Activated CD4-positive, alpha-beta T cell treated with anti-CD3 and anti-CD28 coated beads for 36 hours (primary cell): ENCODE measurements around the gene MRPL53. TPM values are rescaled to one million over a fixed set of nuclear protein-coding genes. Genes with fewer than 3 reads are reported as not detected.
A peak's percentile ranks its signal among the peaks of the same experiment; 100 is the strongest.

Experiments used
- ATAC-seq: fragments of 200-7000 bp; cut with Tn5 transposase; one replicate; pipeline ENCODE4 v1.10.0; 2021; ENCODE audit warnings: mild to moderate bottlenecking, moderate library complexity
- CTCF ChIA-PET: fragments of 350-600 bp; sonication (Branson Sonifier 250); formaldehyde crosslinking; loops from one replicate; lab custom pipeline; 2021; ENCODE audit warnings: antibody characterized with exemption; lab: Charles Lee
- POLR2A ChIA-PET: fragments of 350-600 bp; sonication (Branson Sonifier 250); formaldehyde crosslinking; loops from one replicate; lab custom pipeline; 2021; ENCODE audit warnings: antibody characterized with exemption, inconsistent platforms; lab: Charles Lee
- DNase-seq: peaks from one replicate; pipeline ENCODE4 v3.0.0-alpha.2; 2020
- H3K27ac Mint-ChIP-seq: one replicate; pipeline ENCODE4 v1.8.0; 2021; ENCODE audit warnings: mixed read lengths
- H3K27me3 Mint-ChIP-seq: one replicate; pipeline ENCODE4 v1.8.0; 2021; ENCODE audit warnings: mixed read lengths
- H3K36me3 Mint-ChIP-seq: one replicate; pipeline ENCODE4 v1.8.0; 2021; ENCODE audit warnings: low read depth, mixed read lengths
- H3K4me1 Mint-ChIP-seq: one replicate; pipeline ENCODE4 v1.8.0; 2021; ENCODE audit warnings: mixed read lengths
- H3K4me3 Mint-ChIP-seq: one replicate; pipeline ENCODE4 v1.8.0; 2021; ENCODE audit warnings: mild to moderate bottlenecking, moderate library complexity, mixed read lengths
- H3K9me3 Mint-ChIP-seq: one replicate; pipeline ENCODE4 v1.8.0; 2021; ENCODE audit warnings: low read depth, mixed read lengths
- intact Hi-C, 2 experiments: fragments of 100-400 bp; cut with DNase I in 1 of 2; cut with micrococcal nuclease in 1 of 2; formaldehyde crosslinking; loops; one replicate each; pipeline versions ENCODE4 v1.14.2 to v1.15.1; 2022 to 2024; cut with DNase I, micrococcal nuclease
- total RNA-seq, 2 experiments: library from RNA; stranded (reverse); gene quantifications; one replicate each; pipeline ENCODE4 v1.2.3, GENCODE V29; 2021

The MRPL53 gene
- total RNA-seq, 2 experiments from 2014 or later, result 87.4 to 88.5 TPM

- no peak for DNase-seq
- Mint-ChIP-seq H3K36me3 (peaks cover 7% of the 10 kb centered on the region), H3K4me1 (peaks cover 26% of the 10 kb centered on the region), H3K27ac (no peak overlapping the region), H3K27me3 (peaks cover 41% of the 10 kb centered on the region), H3K4me3 (no peak overlapping the region), H3K9me3 (no peaks in the 10 kb centered on the region)
- ATAC-seq, result no peak
- intact Hi-C loops, result no loop called here
- CTCF ChIA-PET, result interaction anchor here (1.1 to 1.7 kb wide), 3 partner anchors 8 to 11 kb away, joined by 3 to 7 read pairs (median 6); no protein-coding TSS in a partner anchor
- POLR2A ChIA-PET, result no interaction called here
Observed at GRCh38 chr2:74511104-74511989, 38.9 kb upstream of the MRPL53 start.

- ATAC-seq (no peak), DNase-seq (no peak)
- ChIA-PET POLR2A (interaction anchor here (0.9 to 1.7 kb wide), 2 partner anchors 16 to 52 kb away, joined by 3 to 5 read pairs; partner anchors contain the start of genes DQX1 and WBP1), CTCF (interaction anchor here (1.1 to 1.7 kb wide), 4 partner anchors 9 to 27 kb away, joined by 3 to 7 read pairs (median 6); partner anchors contain the start of genes CCDC142 and TTC31)
- H3K4me1 Mint-ChIP-seq, result peaks cover 26% of the 10 kb centered on the region
- peaks cover 15% of the 10 kb centered on the region for H3K36me3 Mint-ChIP-seq
- no peak overlapping the region for H3K4me3 Mint-ChIP-seq
- no peak overlapping the region for H3K27ac Mint-ChIP-seq
- H3K9me3 Mint-ChIP-seq, result no peaks in the 10 kb centered on the region
- peaks cover 36% of the 10 kb centered on the region for H3K27me3 Mint-ChIP-seq
- intact Hi-C loops, result no loop called here
Observed at GRCh38 chr2:74510272-74510671, 37.8 kb upstream of the MRPL53 start.

- peak overlapping the region; percentile 99 for H3K27ac Mint-ChIP-seq
- H3K36me3 Mint-ChIP-seq, result peaks cover 34% of the 10 kb centered on the region
- peaks cover 35% of the 10 kb centered on the region for H3K4me1 Mint-ChIP-seq
- CTCF ChIA-PET, result interaction anchor here (0.5 to 2.0 kb wide), 4 partner anchors 23 to 80 kb away, joined by 3 to 6 read pairs (median 4); no protein-coding TSS in a partner anchor
- POLR2A ChIA-PET, result interaction anchor here (0.6 kb wide), 1 partner anchor 86 kb away, joined by 3 read pairs; no protein-coding TSS in a partner anchor
- peak; percentile 51 for DNase-seq
- no peaks in the 10 kb centered on the region for H3K9me3 Mint-ChIP-seq
- intact Hi-C loops, result loop anchor here (1.0 to 5.0 kb wide), 10 partner anchors 21 to 771 kb away; partner anchors contain the start of genes AUP1 (in 2 of the 2), HTRA2 (in 2 of the 2), TTC31 (in 2 of the 2) and DOK1 (in 1 of the 2)
- peaks cover 39% of the 10 kb centered on the region for H3K27me3 Mint-ChIP-seq
- ATAC-seq, result peak; percentile 16
- peak overlapping the region; percentile 93 for H3K4me3 Mint-ChIP-seq
Observed at GRCh38 chr2:74507926-74508520, 35.5 kb upstream of the MRPL53 start.

GRCh38 chr2:74507145-74507925, 34.9 kb upstream of the MRPL53 start, which contains the start of gene PCGF1:
Gene PCGF1, minus strand, starts transcription at chr2:74507695. Its CDS starts 27 bp downstream, at chr2:74507668.
- intact Hi-C loops, result loop anchor here (1.0 to 5.0 kb wide), 10 partner anchors 22 to 770 kb away; partner anchors contain the start of genes AUP1 (in 2 of the 2), HTRA2 (in 2 of the 2), TTC31 (in 2 of the 2) and DOK1 (in 1 of the 2)
- DNase-seq, result peak; percentile 99
- CTCF ChIA-PET, result interaction anchor here (0.5 to 2.0 kb wide), 3 partner anchors 27 to 1869 kb away, joined by 3 to 4 read pairs (median 3); no protein-coding TSS in a partner anchor
- peak within 1 kb of the TSS; percentile 93 for H3K4me3 Mint-ChIP-seq
- peak; percentile 92 for ATAC-seq
- peaks cover 38% of the 10 kb centered on the region for H3K27me3 Mint-ChIP-seq
- peaks cover 40% of the 10 kb centered on the region for H3K4me1 Mint-ChIP-seq
- POLR2A ChIA-PET, result interaction anchor here (0.9 kb wide), 1 partner anchor 9 kb away, joined by 3 read pairs; no protein-coding TSS in a partner anchor
- H3K27ac Mint-ChIP-seq, result peak within 1 kb of the TSS; percentile 99
- peaks cover 34% of the 10 kb centered on the region for H3K36me3 Mint-ChIP-seq
- no peaks in the 10 kb centered on the region for H3K9me3 Mint-ChIP-seq

- intact Hi-C loops, result loop anchor here (2.0 to 5.0 kb wide), 2 partner anchors 51 to 82 kb away; partner anchors contain the start of gene INO80B (in 1 of the 2)
- peaks cover 39% of the 10 kb centered on the region for H3K27me3 Mint-ChIP-seq
- ATAC-seq (no peak), DNase-seq (no peak)
- no peak overlapping the region for H3K27ac Mint-ChIP-seq
- H3K4me3 Mint-ChIP-seq, result peak overlapping the region; percentile 13
- POLR2A ChIA-PET, result interaction anchor here (1.0 kb wide), 1 partner anchor 25 kb away, joined by 5 read pairs; no protein-coding TSS in a partner anchor
- no peaks in the 10 kb centered on the region for H3K9me3 Mint-ChIP-seq
- CTCF ChIA-PET, result interaction anchor here (2.0 kb wide), 1 partner anchor 25 kb away, joined by 4 read pairs; no protein-coding TSS in a partner anchor
- H3K36me3 Mint-ChIP-seq, result peaks cover 34% of the 10 kb centered on the region
- peaks cover 43% of the 10 kb centered on the region for H3K4me1 Mint-ChIP-seq
Observed at GRCh38 chr2:74505448-74506246, 33.2 kb upstream of the MRPL53 start.

GRCh38 chr2:74504591-74504990, 32.1 kb upstream of the MRPL53 start:
- Mint-ChIP-seq H3K27me3 (peaks cover 44% of the 10 kb centered on the region), H3K4me1 (peaks cover 41% of the 10 kb centered on the region), H3K36me3 (peaks cover 34% of the 10 kb centered on the region), H3K9me3 (no peaks in the 10 kb centered on the region), H3K27ac (no peak overlapping the region), H3K4me3 (no peak overlapping the region)
- ChIA-PET CTCF (interaction anchor here (0.7 to 1.8 kb wide), 6 partner anchors 13 to 113 kb away, joined by 3 to 5 read pairs (median 4); no protein-coding TSS in a partner anchor), POLR2A (interaction anchor here (1.0 to 1.2 kb wide), 2 partner anchors 21 to 26 kb away, joined by 4 to 5 read pairs; partner anchors contain the start of gene DQX1)
- no peak for DNase-seq
- no peak for ATAC-seq
- intact Hi-C loops, result no loop called here

GRCh38 chr2:74503506-74504475, 31.3 kb upstream of the MRPL53 start:
- intact Hi-C loops, result loop anchor here in 1 of 2 experiments (1.0 kb wide), 1 partner anchor 20 kb away; the partner anchor contains the start of gene TTC31
- no peak overlapping the region for H3K27ac Mint-ChIP-seq

GRCh38 chr2:74502720-74503505, 30.4 kb upstream of the MRPL53 start:
- peaks cover 34% of the 10 kb centered on the region for H3K36me3 Mint-ChIP-seq
- H3K4me1 Mint-ChIP-seq, result peaks cover 45% of the 10 kb centered on the region
- ChIA-PET CTCF (interaction anchor here (0.6 to 1.8 kb wide), 8 partner anchors 12 to 97 kb away, joined by 3 to 8 read pairs (median 3); partner anchors contain the start of genes CCDC142, TTC31 and WBP1), POLR2A (no interaction called here)
- DNase-seq, result peak; percentile 71
- no peak overlapping the region for H3K27ac Mint-ChIP-seq
- intact Hi-C loops, result loop anchor here in 1 of 2 experiments (1.0 kb wide), 1 partner anchor 20 kb away; the partner anchor contains the start of gene TTC31
- H3K9me3 Mint-ChIP-seq, result no peaks in the 10 kb centered on the region
- H3K27me3 Mint-ChIP-seq, result peaks cover 55% of the 10 kb centered on the region
- peak overlapping the region; percentile 63 for H3K4me3 Mint-ChIP-seq
- ATAC-seq, result no peak

More at GRCh38 chr2:74503506-74504475, 31.3 kb upstream of the MRPL53 start:
- Mint-ChIP-seq H3K9me3 (no peaks in the 10 kb centered on the region), H3K4me3 (peak overlapping the region; percentile 63), H3K36me3 (peaks cover 34% of the 10 kb centered on the region), H3K4me1 (peaks cover 46% of the 10 kb centered on the region), H3K27me3 (peaks cover 49% of the 10 kb centered on the region)
- ChIA-PET POLR2A (interaction anchor here (1.2 kb wide), 1 partner anchor 22 kb away, joined by 4 read pairs; the partner anchor contains the start of gene DQX1), CTCF (interaction anchor here (0.6 to 1.8 kb wide), 13 partner anchors 11 to 112 kb away, joined by 3 to 8 read pairs (median 3); partner anchors contain the start of genes CCDC142, TTC31 and WBP1)
- ATAC-seq (no peak), DNase-seq (no peak)
